Neural crest cell (in vitro differentiated cells): Measurements from ENCODE around the gene ARHGAP26. TPM values are rescaled to one million over a fixed set of nuclear protein-coding genes. Genes with fewer than 3 reads are reported as not detected.

Experiments used
- DNase-seq: peaks from one replicate; pipeline ENCODE4 v3.0.0; 2021; ENCODE audit warnings: low read depth, mixed read lengths, low spot score
- H3K27ac Mint-ChIP-seq: one replicate; pipeline ENCODE4 v1.8.0; 2021; ENCODE audit warnings: mild to moderate bottlenecking, mixed read lengths; ENCODE audit not compliant: unreplicated experiment
- H3K27me3 Mint-ChIP-seq: 2 replicates; pipeline ENCODE4 v1.8.0; 2021; ENCODE audit warnings: low read depth, mild to moderate bottlenecking, mixed read lengths
- H3K36me3 Mint-ChIP-seq: 2 replicates; pipeline ENCODE4 v1.8.0; 2021; ENCODE audit warnings: low read depth, mild to moderate bottlenecking, mixed read lengths
- H3K4me1 Mint-ChIP-seq: 2 replicates; pipeline ENCODE4 v1.8.0; 2021; ENCODE audit warnings: mixed read lengths
- H3K4me3 Mint-ChIP-seq: one replicate; pipeline ENCODE4 v1.8.0; 2021; ENCODE audit warnings: mild to moderate bottlenecking, mixed read lengths
- H3K9me3 Mint-ChIP-seq: 2 replicates; pipeline ENCODE4 v1.8.0; 2021; ENCODE audit warnings: mixed read lengths
- CTCF ChIP-seq: fragments of 200-600 bp; sonication (generic); conservative IDR thresholded peaks from 2 replicates; pipeline ENCODE4 v1.5.0; 2021; ENCODE audit warnings: antibody characterized with exemption, mild to moderate bottlenecking
- total RNA-seq: library from RNA; stranded (reverse); gene quantifications from 2 replicates; pipeline ENCODE4 v1.2.1, GENCODE V29; 2021

The ARHGAP26 gene
- total RNA-seq, 1 donor from 2014 or later: 5.5 TPM

- Mint-ChIP-seq H3K27ac (no peak overlapping the region), H3K4me3 (no peak overlapping the region), H3K36me3 (peaks cover 3% of the 10 kb centered on the region), H3K4me1 (no peaks in the 10 kb centered on the region), H3K27me3 (no peaks in the 10 kb centered on the region), H3K9me3 (peaks cover 7% of the 10 kb centered on the region)
- no peak for TF ChIP-seq CTCF
- no peak for DNase-seq
These were observed 378.6 kb downstream of the ARHGAP26 start for GRCh38 chr5:143148771-143149170.

GRCh38 chr5:143149759-143150158, 379.6 kb downstream of the ARHGAP26 start:
- Mint-ChIP-seq H3K36me3 (peaks cover 3% of the 10 kb centered on the region), H3K4me1 (no peaks in the 10 kb centered on the region), H3K9me3 (peaks cover 7% of the 10 kb centered on the region), H3K27me3 (no peaks in the 10 kb centered on the region), H3K27ac (no peak overlapping the region), H3K4me3 (no peak overlapping the region)
- no peak for TF ChIP-seq CTCF
- no peak for DNase-seq

GRCh38 chr5:143151056-143151700, 381.0 kb downstream of the ARHGAP26 start:
- Mint-ChIP-seq H3K27ac (no peak overlapping the region), H3K9me3 (peaks cover 7% of the 10 kb centered on the region), H3K4me3 (no peak overlapping the region), H3K27me3 (no peaks in the 10 kb centered on the region), H3K4me1 (no peaks in the 10 kb centered on the region), H3K36me3 (peaks cover 3% of the 10 kb centered on the region)
- TF ChIP-seq CTCF: no peak
- no peak for DNase-seq

- Mint-ChIP-seq H3K27me3 (no peaks in the 10 kb centered on the region), H3K4me1 (no peaks in the 10 kb centered on the region), H3K27ac (no peak overlapping the region), H3K4me3 (no peak overlapping the region), H3K9me3 (peaks cover 7% of the 10 kb centered on the region), H3K36me3 (peaks cover 3% of the 10 kb centered on the region)
- DNase-seq: no peak
- no peak for TF ChIP-seq CTCF
These were observed 382.3 kb downstream of the ARHGAP26 start for GRCh38 chr5:143152445-143152844.

GRCh38 chr5:143153332-143154119, 383.3 kb downstream of the ARHGAP26 start:
- DNase-seq: no peak
- peaks cover 3% of the 10 kb centered on the region for H3K36me3 Mint-ChIP-seq
- H3K4me1 Mint-ChIP-seq: no peaks in the 10 kb centered on the region
- H3K27ac Mint-ChIP-seq: no peak overlapping the region
- no peak for TF ChIP-seq CTCF
- H3K27me3 Mint-ChIP-seq: no peaks in the 10 kb centered on the region
- H3K4me3 Mint-ChIP-seq: no peak overlapping the region
- H3K9me3 Mint-ChIP-seq: peaks cover 7% of the 10 kb centered on the region
